H9 (cell line): ENCODE results near the gene A2ML1. TPM values are rescaled to one million over a fixed set of nuclear protein-coding genes. Genes with fewer than 3 reads are reported as not detected.

Source experiments
- DNase-seq: peaks from one replicate; pipeline ENCODE4 v3.0.0-alpha.2; 2017
- H2AFZ ChIP-seq: one replicate; pipeline ENCODE4 v1.6.1; 2013; ENCODE audit warnings: mild to moderate bottlenecking, low read length, control low read depth, moderate library complexity
- H2AK5ac ChIP-seq: 2 replicates; pipeline ENCODE4 v1.6.1; 2013; ENCODE audit warnings: low read length, control low read depth, mixed read lengths; ENCODE audit not compliant: insufficient read length
- H2BK120ac ChIP-seq: one replicate; pipeline ENCODE4 v1.6.1; 2013; ENCODE audit warnings: low read depth, mild to moderate bottlenecking, low read length, control low read depth, inconsistent platforms; ENCODE audit not compliant: poor library complexity, severe bottlenecking
- H2BK12ac ChIP-seq: 2 replicates; pipeline ENCODE4 v1.6.1; 2013; ENCODE audit warnings: low read length, control low read depth, mixed read lengths, low read depth; ENCODE audit not compliant: insufficient read length
- H2BK15ac ChIP-seq: 2 replicates; pipeline ENCODE4 v1.6.1; 2013; ENCODE audit warnings: low read depth, low read length, control low read depth
- H2BK20ac ChIP-seq: one replicate; pipeline ENCODE4 v1.6.1; 2013; ENCODE audit warnings: low read depth, mild to moderate bottlenecking, low read length, control low read depth, inconsistent platforms; ENCODE audit not compliant: poor library complexity, severe bottlenecking
- H2BK5ac ChIP-seq: 2 replicates; pipeline ENCODE4 v1.6.1; 2013; ENCODE audit warnings: low read length, control low read depth, mixed read lengths; ENCODE audit not compliant: insufficient read length
- H3K14ac ChIP-seq: 2 replicates; pipeline ENCODE4 v1.6.1; 2013; ENCODE audit warnings: low read length, control low read depth; ENCODE audit not compliant: insufficient read depth
- H3K18ac ChIP-seq: 2 replicates; pipeline ENCODE4 v1.6.1; 2013; ENCODE audit warnings: low read depth, mild to moderate bottlenecking, mixed read lengths, low read length, control low read depth; ENCODE audit not compliant: insufficient read length
- H3K23ac ChIP-seq: 2 replicates; pipeline ENCODE4 v1.6.1; 2013; ENCODE audit warnings: low read length, control low read depth, mixed read lengths, low read depth; ENCODE audit not compliant: insufficient read length
- H3K23me2 ChIP-seq: 2 replicates; pipeline ENCODE4 v1.6.1; 2013; ENCODE audit warnings: low read depth, mild to moderate bottlenecking, mixed read lengths, low read length, control low read depth; ENCODE audit not compliant: insufficient read length, poor library complexity, severe bottlenecking
- H3K27ac ChIP-seq: 2 replicates; pipeline ENCODE4 v1.5.1; 2013; ENCODE audit warnings: low read length, control low read depth, mixed read lengths, low read depth; ENCODE audit not compliant: insufficient read length
- H3K27me3 ChIP-seq: 2 replicates; pipeline ENCODE4 v1.6.1; 2013; ENCODE audit warnings: low read length, control low read depth, inconsistent platforms; ENCODE audit not compliant: insufficient read depth
- H3K4ac ChIP-seq: 2 replicates; pipeline ENCODE4 v1.6.1; 2013; ENCODE audit warnings: low read depth, mild to moderate bottlenecking, control low read depth, inconsistent platforms, low read length, moderate library complexity
- H3K4me1 ChIP-seq: 2 replicates; pipeline ENCODE4 v1.6.1; 2013; ENCODE audit warnings: low read length, control low read depth, inconsistent platforms; ENCODE audit not compliant: insufficient read depth
- H3K4me2 ChIP-seq: 2 replicates; pipeline ENCODE4 v1.6.1; 2013; ENCODE audit warnings: low read length, control low read depth, mixed read lengths; ENCODE audit not compliant: insufficient read length, insufficient read depth
- H3K56ac ChIP-seq: 2 replicates; pipeline ENCODE4 v1.6.1; 2013; ENCODE audit warnings: low read depth, mild to moderate bottlenecking, mixed read lengths, low read length, control low read depth; ENCODE audit not compliant: insufficient read length
- H3K79me1 ChIP-seq: 2 replicates; pipeline ENCODE4 v1.6.1; 2013; ENCODE audit warnings: low read depth, mild to moderate bottlenecking, moderate library complexity, low read length, control low read depth, inconsistent platforms; ENCODE audit not compliant: insufficient read depth, poor library complexity, severe bottlenecking
- H3K79me2 ChIP-seq: 2 replicates; pipeline ENCODE4 v1.6.1; 2013; ENCODE audit warnings: low read length, control low read depth, inconsistent platforms; ENCODE audit not compliant: insufficient read depth
- H3K9ac ChIP-seq: 2 replicates; pipeline ENCODE4 v1.6.1; 2013; ENCODE audit warnings: low read length, control low read depth, mixed read lengths; ENCODE audit not compliant: insufficient read length; ENCODE audit errors: extremely low read depth
- H3K9me3 ChIP-seq: one replicate; pipeline ENCODE4 v1.6.1; 2013; ENCODE audit warnings: low read depth, low read length, inconsistent platforms; ENCODE audit not compliant: control insufficient read depth
- H3T11ph ChIP-seq: one replicate; pipeline ENCODE4 v1.6.1; 2013; ENCODE audit warnings: mild to moderate bottlenecking, low read length, control low read depth, inconsistent platforms
- H4K20me1 ChIP-seq: one replicate; pipeline ENCODE4 v1.6.1; 2013; ENCODE audit not compliant: control insufficient read depth, insufficient read length, insufficient read depth
- H4K5ac ChIP-seq: 2 replicates; pipeline ENCODE4 v1.6.1; 2013; ENCODE audit warnings: low read depth, mild to moderate bottlenecking, mixed read lengths, low read length, control low read depth; ENCODE audit not compliant: insufficient read length
- H4K8ac ChIP-seq: replicated peaks from 2 replicates; pipeline ENCODE4 v1.6.1; 2013; ENCODE audit warnings: low read length, control low read depth, mixed read lengths, low read depth; ENCODE audit not compliant: insufficient read length
- H4K91ac ChIP-seq: 2 replicates; pipeline ENCODE4 v1.6.1; 2013; ENCODE audit warnings: low read depth, mild to moderate bottlenecking, moderate library complexity, mixed read lengths, low read length, control low read depth; ENCODE audit not compliant: insufficient read length
- H3K27ac Mint-ChIP-seq, 3 experiments: 2 replicates in 2 of 3; 3 replicates in 1 of 3; pipeline ENCODE4 v1.8.0; 2020 to 2021; ENCODE audit warnings: mixed read lengths in 3 of 3, mild to moderate bottlenecking in 1 of 3, moderate library complexity in 1 of 3
- H3K27me3 Mint-ChIP-seq: 2 replicates; pipeline ENCODE4 v1.8.0; 2021; ENCODE audit warnings: low read depth, mild to moderate bottlenecking, moderate library complexity, mixed read lengths
- H3K36me3 Mint-ChIP-seq, 3 experiments: 2 replicates in 2 of 3; 3 replicates in 1 of 3; pipeline ENCODE4 v1.8.0; 2020 to 2021; ENCODE audit warnings: low read depth in 3 of 3, mixed read lengths in 3 of 3; ENCODE audit not compliant: insufficient read depth in 1 of 3
- H3K4me1 Mint-ChIP-seq, 2 experiments: 2 replicates each; pipeline ENCODE4 v1.8.0; 2020; ENCODE audit warnings: mixed read lengths in 2 of 2
- H3K4me3 Mint-ChIP-seq, 2 experiments: 2 replicates in 1 of 2; 3 replicates in 1 of 2; pipeline ENCODE4 v1.8.0; 2020 to 2021; ENCODE audit warnings: mild to moderate bottlenecking in 2 of 2, mixed read lengths in 2 of 2, moderate library complexity in 1 of 2
- H3K9me3 Mint-ChIP-seq, 2 experiments: 2 replicates in 1 of 2; 3 replicates in 1 of 2; pipeline ENCODE4 v1.8.0; 2020; ENCODE audit warnings: mild to moderate bottlenecking in 2 of 2, mixed read lengths in 2 of 2, moderate library complexity in 1 of 2
- CTCF ChIP-seq: fragments of 200-600 bp; sonication (generic); conservative IDR thresholded peaks from 3 replicates; pipeline ENCODE4 v1.8.0; 2021; ENCODE audit warnings: antibody characterized with exemption, mild to moderate bottlenecking
- WGBS: extraction: QIAGEN DNeasy Blood & Tissue Kit; methylation state at CpG from one replicate; pipeline ENCODE4 v1.1.7; 2013; ENCODE audit warnings: missing lambda C conversion rate, low lambda C conversion rate, mixed read lengths; ENCODE audit not compliant: insufficient read length; ENCODE audit errors: extremely low coverage; 5-methylcytosine and 5-hydroxymethylcytosine counted together
- total RNA-seq: library from RNA; stranded (reverse); gene quantifications from 2 replicates; pipeline ENCODE4 v1.2.1, GENCODE V29; 2021

A2ML1 gene
- total RNA-seq, 1 experiment from 2014 or later = 2.8 TPM

GRCh38 chr12:8913702-8914032, 91.2 kb downstream of the A2ML1 start:
- H4K91ac ChIP-seq = no peak overlapping the region
- no peak overlapping the region for H2BK20ac ChIP-seq
- no peaks in the 10 kb centered on the region for H3K9me3 ChIP-seq
- no peaks in the 10 kb centered on the region for H4K20me1 ChIP-seq
- H3K27ac ChIP-seq = peak overlapping the region; percentile 98
- H2BK12ac ChIP-seq = no peak overlapping the region
- H3K4me1 ChIP-seq = no peaks in the 10 kb centered on the region; the same call in 1 of the 2 replicates
- peaks cover 5% of the 10 kb centered on the region for H3K23me2 ChIP-seq
- H2BK5ac ChIP-seq = no peak overlapping the region
- no peak overlapping the region; the same call in 1 of the 2 replicates for H3K4ac ChIP-seq
- H3K23ac ChIP-seq = no peak overlapping the region
- peak overlapping the region; percentile 57 for H3K4me2 ChIP-seq
- H3K56ac ChIP-seq = no peak overlapping the region
- Mint-ChIP-seq H3K4me1 (peaks cover 46 to 47% of the 10 kb centered on the region in 2 experiments), H3K27me3 (no peaks in the 10 kb centered on the region), H3K9me3 (peaks cover 0 to 3% of the 10 kb centered on the region in 2 experiments; a peak in 1 of 5 replicates), H3K4me3 (peak overlapping the region; percentile 81 to 94), H3K36me3 (peaks cover 4 to 5% (median 4%) of the 10 kb centered on the region in 3 experiments; a peak in 6 of 7 replicates), H3K27ac (peak overlapping the region; percentile 99 to 100 (median 100))
- H2BK15ac ChIP-seq = no peak overlapping the region
- H3K79me1 ChIP-seq = no peaks in the 10 kb centered on the region
- peak overlapping the region; percentile 2; the same call in 1 of the 2 replicates for H3K14ac ChIP-seq
- peaks cover 36% of the 10 kb centered on the region for H3K79me2 ChIP-seq
- TF ChIP-seq CTCF = no peak
- peak overlapping the region; percentile 11 for H3T11ph ChIP-seq
- H4K5ac ChIP-seq = no peak overlapping the region
- H2AFZ ChIP-seq = no peak overlapping the region
- H2AK5ac ChIP-seq = no peak overlapping the region
- H3K18ac ChIP-seq = peak overlapping the region; percentile 95
- H4K8ac ChIP-seq = no peak overlapping the region
- H3K9ac ChIP-seq = peak overlapping the region; percentile 58
- no peak overlapping the region for H2BK120ac ChIP-seq
- no peak for DNase-seq
- no CpG with 5 or more reads among the region's 6 CpGs for WGBS
- no peaks in the 10 kb centered on the region for H3K27me3 ChIP-seq
